GM13977 (cell line): ENCODE measurements around the gene MBIP.

Source experiments
- DNase-seq: peaks from one replicate; pipeline ENCODE4 v3.0.0; 2012; ENCODE audit warnings: low spot score
- CTCF ChIP-seq: IDR thresholded peaks from 2 replicates; pipeline ENCODE4 v1.5.1; 2012; ENCODE audit warnings: mild to moderate bottlenecking, control low read depth; ENCODE audit not compliant: insufficient read depth; ENCODE audit errors: extremely low read depth, missing control alignments
- in situ Hi-C: fragments of 300-500 bp; cut with MboI; formaldehyde crosslinking; loops from one replicate; pipeline ENCODE4 v1.12.0; 2022; ENCODE audit warnings: low sequenced_read_pairs, low pct_unique_long_range_greater_than_20kb, mixed read lengths, inconsistent platforms; ENCODE audit not compliant: unreplicated experiment

Gene MBIP

DNA sequence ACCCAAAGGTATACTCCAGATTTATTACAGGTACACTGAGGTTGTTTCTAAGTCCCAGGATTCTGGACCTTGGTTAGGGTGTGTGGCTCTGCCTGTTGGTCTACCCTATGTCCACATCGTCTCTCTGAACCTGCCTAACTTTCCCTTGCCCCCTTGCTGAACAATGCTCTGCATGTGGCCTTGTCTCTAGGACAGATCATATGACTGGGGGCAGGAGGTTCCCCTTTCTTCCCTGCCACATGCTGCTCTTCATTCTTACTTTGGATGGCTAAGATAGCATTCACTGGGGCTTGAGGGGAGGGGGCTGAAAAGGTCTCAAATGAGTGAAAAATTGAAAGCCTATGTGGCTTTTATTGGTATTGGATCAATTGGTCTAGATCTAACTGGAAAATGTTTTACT lies 49.2 kb downstream of the MBIP start:
- no peak for TF ChIP-seq CTCF
- DNase-seq, result no peak
- in situ Hi-C loops, result no loop called here

- in situ Hi-C loops, result no loop called here
- DNase-seq, result no peak
- TF ChIP-seq CTCF, result no peak
Observed at GRCh38 chr14:36270191-36270590, 50.2 kb downstream of the MBIP start.

DNA sequence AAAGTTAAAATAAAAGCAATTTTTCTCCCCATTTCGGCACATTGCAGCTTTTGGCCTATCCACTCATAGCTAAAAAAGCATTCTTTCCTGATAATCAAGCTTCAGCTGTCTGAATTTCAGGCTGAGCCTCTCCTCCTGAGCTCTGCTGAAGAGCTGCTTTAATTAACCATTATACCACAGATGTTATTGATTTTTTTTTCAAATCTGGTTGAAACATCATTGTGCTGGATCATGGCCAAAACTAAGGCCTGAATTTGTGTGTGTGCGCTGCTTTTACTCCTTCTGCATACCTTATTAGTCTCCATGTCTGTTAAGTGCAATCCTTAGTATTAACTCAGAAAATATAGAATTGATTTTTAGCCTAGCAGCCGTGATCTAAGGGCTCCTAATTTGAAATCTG lies 52.3 kb downstream of the MBIP start:
- DNase-seq, result no peak
- in situ Hi-C loops, result no loop called here
- no peak for TF ChIP-seq CTCF

DNA sequence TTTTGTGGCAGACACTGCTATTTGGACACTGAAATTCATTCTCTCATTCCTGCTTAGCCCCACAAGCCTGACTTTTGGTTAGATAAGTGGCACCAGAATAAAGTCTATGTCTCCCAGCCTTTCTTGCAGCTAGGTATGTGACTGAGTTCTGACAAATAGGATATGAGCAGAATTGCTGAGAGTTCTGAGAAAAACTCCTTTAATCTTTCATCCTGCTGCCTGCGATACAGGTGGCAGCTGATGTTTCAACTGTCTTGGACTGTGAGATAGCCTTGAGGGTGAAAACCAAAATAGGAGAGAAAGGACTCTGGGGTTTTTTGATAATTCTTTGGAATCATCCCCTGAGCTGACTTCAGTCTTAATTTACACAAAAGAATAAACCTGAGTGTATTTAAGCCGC lies 55.8 kb downstream of the MBIP start:
- no peak for TF ChIP-seq CTCF
- in situ Hi-C loops, result no loop called here
- no peak for DNase-seq

DNA sequence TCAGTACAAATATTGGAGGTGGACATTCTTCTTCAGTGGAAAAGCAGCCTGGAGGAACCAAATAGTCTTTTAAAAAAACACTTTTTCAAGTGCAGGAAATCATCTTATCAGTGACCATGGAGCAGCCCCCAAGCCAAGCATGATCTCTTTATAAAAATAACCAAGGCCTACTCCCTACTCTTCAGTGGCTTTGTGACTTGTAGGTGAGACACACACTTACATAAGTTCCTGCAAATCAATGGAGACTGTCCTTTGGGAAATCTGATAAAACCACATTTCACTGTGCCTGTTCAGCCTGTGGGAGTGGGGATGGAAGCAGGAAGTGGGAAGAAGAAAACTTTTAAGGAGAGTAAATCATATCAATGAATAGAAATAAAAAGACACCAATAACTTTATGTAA lies 56.3 kb downstream of the MBIP start:
- in situ Hi-C loops, result no loop called here
- no peak for TF ChIP-seq CTCF
- no peak for DNase-seq

- in situ Hi-C loops, result no loop called here
- DNase-seq, result no peak
- TF ChIP-seq CTCF, result no peak
Observed at GRCh38 chr14:36260970-36261640, 59.3 kb downstream of the MBIP start.
